ENCODE data around the gene ACAP2. TPM values are rescaled to one million over a fixed set of nuclear protein-coding genes. Genes with fewer than 3 reads are reported as not detected.

ACAP2 gene
- polyA plus RNA-seq, 1 donor from 2014 or later = 88.7 TPM

DNA sequence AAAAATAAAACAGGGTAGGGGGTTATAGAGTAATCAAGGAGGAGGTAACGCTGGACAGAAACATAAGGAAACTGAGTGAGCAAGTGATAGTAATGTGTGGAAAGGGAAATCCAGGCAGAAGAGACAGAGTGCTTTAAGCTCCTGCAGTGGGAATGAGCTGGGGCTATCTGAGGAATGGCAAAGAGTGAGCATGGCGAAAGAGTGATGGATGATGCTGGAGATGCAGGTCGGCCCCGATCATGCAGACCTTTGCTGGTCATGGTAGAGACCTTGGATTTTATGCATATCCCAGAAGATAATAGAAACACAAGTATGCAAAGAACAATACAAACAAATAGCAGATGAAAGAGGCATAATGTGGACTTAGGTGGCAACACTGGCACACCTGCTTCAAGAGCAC, 26.0 kb upstream of the ACAP2 start:
- H3K4me2 ChIP-seq (ENCODE audit: low read length) = no peak overlapping the region
- no peaks in the 10 kb centered on the region for H3K79me2 ChIP-seq (replicated peaks; ENCODE audit: insufficient read depth, low read length)
- no peak for TF ChIP-seq RAD21 (conservative IDR thresholded peaks at IDR 0.05)
- TF ChIP-seq, protein P1, sequence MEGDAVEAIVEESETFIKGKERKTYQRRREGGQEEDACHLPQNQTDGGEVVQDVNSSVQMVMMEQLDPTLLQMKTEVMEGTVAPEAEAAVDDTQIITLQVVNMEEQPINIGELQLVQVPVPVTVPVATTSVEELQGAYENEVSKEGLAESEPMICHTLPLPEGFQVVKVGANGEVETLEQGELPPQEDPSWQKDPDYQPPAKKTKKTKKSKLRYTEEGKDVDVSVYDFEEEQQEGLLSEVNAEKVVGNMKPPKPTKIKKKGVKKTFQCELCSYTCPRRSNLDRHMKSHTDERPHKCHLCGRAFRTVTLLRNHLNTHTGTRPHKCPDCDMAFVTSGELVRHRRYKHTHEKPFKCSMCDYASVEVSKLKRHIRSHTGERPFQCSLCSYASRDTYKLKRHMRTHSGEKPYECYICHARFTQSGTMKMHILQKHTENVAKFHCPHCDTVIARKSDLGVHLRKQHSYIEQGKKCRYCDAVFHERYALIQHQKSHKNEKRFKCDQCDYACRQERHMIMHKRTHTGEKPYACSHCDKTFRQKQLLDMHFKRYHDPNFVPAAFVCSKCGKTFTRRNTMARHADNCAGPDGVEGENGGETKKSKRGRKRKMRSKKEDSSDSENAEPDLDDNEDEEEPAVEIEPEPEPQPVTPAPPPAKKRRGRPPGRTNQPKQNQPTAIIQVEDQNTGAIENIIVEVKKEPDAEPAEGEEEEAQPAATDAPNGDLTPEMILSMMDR (IDR thresholded peaks at IDR 0.05; ENCODE audit: poor library complexity, severe bottlenecking) = no peak
- no peak for TF ChIP-seq MXI1 (conservative IDR thresholded peaks at IDR 0.05; ENCODE audit: poor library complexity, severe bottlenecking)
- no peak for TF ChIP-seq SMC3 (conservative IDR thresholded peaks at IDR 0.05; ENCODE audit: poor library complexity)
- no peak for TF ChIP-seq POLR2AphosphoS5 (IDR thresholded peaks at IDR 0.05)
- TF ChIP-seq TAF1 (IDR thresholded peaks at IDR 0.05; ENCODE audit: low read depth) = no peak
- TF ChIP-seq EP300 (conservative IDR thresholded peaks at IDR 0.05; ENCODE audit: poor library complexity, severe bottlenecking) = no peak
- no peaks in the 10 kb centered on the region for H4K20me1 ChIP-seq (ENCODE audit: insufficient read depth)
- no peak overlapping the region for H3K4me3 ChIP-seq (ENCODE audit: low read length)
- no peak overlapping the region for H2AFZ ChIP-seq (ENCODE audit: low read depth, low read length)
- H3K9me2 ChIP-seq (ENCODE audit: insufficient read depth, low read length) = no peaks in the 10 kb centered on the region
- H3K27ac ChIP-seq (ENCODE audit: low read length) = no peak overlapping the region
- H3K27me3 ChIP-seq (ENCODE audit: insufficient read depth, low read depth, low read length) = no peaks in the 10 kb centered on the region
- H3K9me3 ChIP-seq (ENCODE audit: low read length) = no peaks in the 10 kb centered on the region
- H3K36me3 ChIP-seq (ENCODE audit: insufficient read depth, low read length) = no peaks in the 10 kb centered on the region
- H3K9ac ChIP-seq (ENCODE audit: low read length) = no peak overlapping the region
- H3F3A ChIP-seq (ENCODE audit: insufficient read depth, low read length, poor library complexity, severe bottlenecking) = no peaks in the 10 kb centered on the region

DNA sequence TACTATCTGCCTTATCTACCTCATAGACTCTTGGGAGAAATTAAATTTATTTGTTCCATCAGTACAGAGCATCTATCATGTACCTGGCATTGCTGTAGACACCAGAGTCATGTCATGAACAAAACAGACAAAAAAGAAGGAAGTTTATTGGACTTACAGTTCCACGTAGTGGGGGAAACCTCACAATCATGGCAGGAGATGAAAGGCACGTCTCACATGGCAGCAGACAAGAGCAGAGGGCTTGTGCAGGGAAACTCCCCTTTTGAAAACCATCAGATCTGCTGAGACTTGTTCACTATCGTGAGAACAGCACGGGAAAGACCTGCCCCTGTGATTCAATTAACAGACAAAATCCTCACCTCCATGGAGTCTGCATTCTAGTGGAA, 25.6 kb upstream of the ACAP2 start:
- Histone ChIP-seq H3K9me2 (ENCODE audit: insufficient read depth, low read length) (no peaks in the 10 kb centered on the region), H2AFZ (ENCODE audit: low read depth, low read length) (no peak overlapping the region), H3K27me3 (ENCODE audit: insufficient read depth, low read depth, low read length) (no peaks in the 10 kb centered on the region), H3F3A (ENCODE audit: insufficient read depth, low read length, poor library complexity, severe bottlenecking) (no peaks in the 10 kb centered on the region), H3K9ac (ENCODE audit: low read length) (no peak overlapping the region), H3K4me3 (ENCODE audit: low read length) (no peak overlapping the region), H3K36me3 (ENCODE audit: insufficient read depth, low read length) (no peaks in the 10 kb centered on the region), H3K79me2 (replicated peaks; ENCODE audit: insufficient read depth, low read length) (no peaks in the 10 kb centered on the region), H3K27ac (ENCODE audit: low read length) (no peak overlapping the region), H3K4me2 (ENCODE audit: low read length) (no peak overlapping the region), H3K9me3 (ENCODE audit: low read length) (no peaks in the 10 kb centered on the region), H4K20me1 (ENCODE audit: insufficient read depth) (no peaks in the 10 kb centered on the region)
- TF ChIP-seq RAD21 (conservative IDR thresholded peaks at IDR 0.05) (no peak), TAF1 (IDR thresholded peaks at IDR 0.05; ENCODE audit: low read depth) (no peak), EP300 (conservative IDR thresholded peaks at IDR 0.05; ENCODE audit: poor library complexity, severe bottlenecking) (no peak), SMC3 (conservative IDR thresholded peaks at IDR 0.05; ENCODE audit: poor library complexity) (no peak), MXI1 (conservative IDR thresholded peaks at IDR 0.05; ENCODE audit: poor library complexity, severe bottlenecking) (no peak)
- TF ChIP-seq, protein P1 (IDR thresholded peaks at IDR 0.05; ENCODE audit: poor library complexity, severe bottlenecking) = no peak
- TF ChIP-seq, protein P2, sequence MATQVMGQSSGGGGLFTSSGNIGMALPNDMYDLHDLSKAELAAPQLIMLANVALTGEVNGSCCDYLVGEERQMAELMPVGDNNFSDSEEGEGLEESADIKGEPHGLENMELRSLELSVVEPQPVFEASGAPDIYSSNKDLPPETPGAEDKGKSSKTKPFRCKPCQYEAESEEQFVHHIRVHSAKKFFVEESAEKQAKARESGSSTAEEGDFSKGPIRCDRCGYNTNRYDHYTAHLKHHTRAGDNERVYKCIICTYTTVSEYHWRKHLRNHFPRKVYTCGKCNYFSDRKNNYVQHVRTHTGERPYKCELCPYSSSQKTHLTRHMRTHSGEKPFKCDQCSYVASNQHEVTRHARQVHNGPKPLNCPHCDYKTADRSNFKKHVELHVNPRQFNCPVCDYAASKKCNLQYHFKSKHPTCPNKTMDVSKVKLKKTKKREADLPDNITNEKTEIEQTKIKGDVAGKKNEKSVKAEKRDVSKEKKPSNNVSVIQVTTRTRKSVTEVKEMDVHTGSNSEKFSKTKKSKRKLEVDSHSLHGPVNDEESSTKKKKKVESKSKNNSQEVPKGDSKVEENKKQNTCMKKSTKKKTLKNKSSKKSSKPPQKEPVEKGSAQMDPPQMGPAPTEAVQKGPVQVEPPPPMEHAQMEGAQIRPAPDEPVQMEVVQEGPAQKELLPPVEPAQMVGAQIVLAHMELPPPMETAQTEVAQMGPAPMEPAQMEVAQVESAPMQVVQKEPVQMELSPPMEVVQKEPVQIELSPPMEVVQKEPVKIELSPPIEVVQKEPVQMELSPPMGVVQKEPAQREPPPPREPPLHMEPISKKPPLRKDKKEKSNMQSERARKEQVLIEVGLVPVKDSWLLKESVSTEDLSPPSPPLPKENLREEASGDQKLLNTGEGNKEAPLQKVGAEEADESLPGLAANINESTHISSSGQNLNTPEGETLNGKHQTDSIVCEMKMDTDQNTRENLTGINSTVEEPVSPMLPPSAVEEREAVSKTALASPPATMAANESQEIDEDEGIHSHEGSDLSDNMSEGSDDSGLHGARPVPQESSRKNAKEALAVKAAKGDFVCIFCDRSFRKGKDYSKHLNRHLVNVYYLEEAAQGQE (IDR thresholded peaks at IDR 0.05; ENCODE audit: borderline replicate concordance) = no peak
